WERI-Rb-1 (cell line): ENCODE results near the gene SFI1.
A peak's percentile ranks its signal among the peaks of the same experiment; 100 is the strongest.

Experiments
- DNase-seq: peaks from one replicate; pipeline ENCODE4 v3.0.0-alpha.2; 2020
- H3K27ac ChIP-seq: fragments of 250-450 bp; sonication (Bioruptor Pico); 2 replicates; pipeline ENCODE4 v1.5.1; 2020; ENCODE audit warnings: mild to moderate bottlenecking, moderate library complexity
- H3K27me3 ChIP-seq: fragments of 250-450 bp; sonication (Bioruptor Pico); 2 replicates; pipeline ENCODE4 v1.5.1; 2021; ENCODE audit warnings: mild to moderate bottlenecking, low read depth, moderate library complexity; ENCODE audit not compliant: insufficient read depth, severe bottlenecking
- H3K36me3 ChIP-seq: fragments of 250-450 bp; sonication (Bioruptor Pico); 2 replicates; pipeline ENCODE4 v1.5.1; 2020; ENCODE audit warnings: mild to moderate bottlenecking, moderate library complexity
- H3K4me3 ChIP-seq: 2 replicates; pipeline ENCODE4 v1.5.1; 2011; ENCODE audit warnings: low read depth, mild to moderate bottlenecking, control low read depth, low read length
- H3K9me3 ChIP-seq: fragments of 250-450 bp; sonication (Bioruptor Pico); 2 replicates; pipeline ENCODE4 v1.5.1; 2021; ENCODE audit warnings: mild to moderate bottlenecking, moderate library complexity; ENCODE audit not compliant: severe bottlenecking
- TF ChIP-seq, protein P1 (sequence below): IDR thresholded peaks from 2 replicates; pipeline ENCODE4 v1.5.1; 2011; ENCODE audit warnings: low read depth, mild to moderate bottlenecking, control low read depth, inconsistent platforms, low read length

The SFI1 gene

DNA sequence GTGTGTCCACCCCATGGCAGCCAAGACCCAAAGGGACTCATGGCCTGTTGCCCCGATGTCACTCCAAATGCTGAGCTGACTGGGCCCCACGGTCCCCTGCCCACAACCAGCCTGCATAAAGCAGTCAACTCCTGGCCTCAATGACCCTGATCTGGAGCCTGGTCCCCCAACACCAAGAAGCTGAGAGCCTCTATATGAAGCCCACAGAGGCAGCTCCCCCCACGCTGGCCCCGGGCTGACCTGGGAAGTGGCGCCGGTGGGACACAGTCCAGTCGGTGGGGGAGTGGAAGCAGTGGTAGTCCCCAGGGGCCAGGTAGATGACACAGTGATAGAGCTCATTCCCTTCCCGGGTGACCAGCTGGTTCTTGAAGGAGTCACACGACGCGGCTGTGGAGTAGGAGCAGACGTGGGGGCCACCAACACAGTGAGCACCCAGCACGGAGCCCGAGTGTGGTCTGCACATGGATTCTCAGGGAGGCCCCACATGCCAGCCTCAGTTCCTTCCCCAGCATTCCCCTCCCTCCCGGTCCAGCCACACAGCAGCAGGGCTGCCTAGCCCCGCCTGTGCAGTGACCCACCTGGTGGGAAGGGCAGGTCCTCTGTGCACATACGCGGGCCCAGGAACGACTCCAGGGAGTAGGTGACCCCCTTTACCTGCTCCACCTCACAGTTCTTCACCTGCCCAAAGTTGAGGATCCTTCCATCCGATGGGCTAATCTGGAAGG is 124.6 kb downstream of the SFI1 start:
- H3K27me3 ChIP-seq = no peaks in the 10 kb centered on the region
- H3K27ac ChIP-seq = no peak overlapping the region
- peaks cover 61% of the 10 kb centered on the region for H3K36me3 ChIP-seq
- no peak for DNase-seq
- H3K4me3 ChIP-seq = no peak overlapping the region
- no peaks in the 10 kb centered on the region for H3K9me3 ChIP-seq
- TF ChIP-seq, protein P1, sequence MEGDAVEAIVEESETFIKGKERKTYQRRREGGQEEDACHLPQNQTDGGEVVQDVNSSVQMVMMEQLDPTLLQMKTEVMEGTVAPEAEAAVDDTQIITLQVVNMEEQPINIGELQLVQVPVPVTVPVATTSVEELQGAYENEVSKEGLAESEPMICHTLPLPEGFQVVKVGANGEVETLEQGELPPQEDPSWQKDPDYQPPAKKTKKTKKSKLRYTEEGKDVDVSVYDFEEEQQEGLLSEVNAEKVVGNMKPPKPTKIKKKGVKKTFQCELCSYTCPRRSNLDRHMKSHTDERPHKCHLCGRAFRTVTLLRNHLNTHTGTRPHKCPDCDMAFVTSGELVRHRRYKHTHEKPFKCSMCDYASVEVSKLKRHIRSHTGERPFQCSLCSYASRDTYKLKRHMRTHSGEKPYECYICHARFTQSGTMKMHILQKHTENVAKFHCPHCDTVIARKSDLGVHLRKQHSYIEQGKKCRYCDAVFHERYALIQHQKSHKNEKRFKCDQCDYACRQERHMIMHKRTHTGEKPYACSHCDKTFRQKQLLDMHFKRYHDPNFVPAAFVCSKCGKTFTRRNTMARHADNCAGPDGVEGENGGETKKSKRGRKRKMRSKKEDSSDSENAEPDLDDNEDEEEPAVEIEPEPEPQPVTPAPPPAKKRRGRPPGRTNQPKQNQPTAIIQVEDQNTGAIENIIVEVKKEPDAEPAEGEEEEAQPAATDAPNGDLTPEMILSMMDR = no peak

DNA sequence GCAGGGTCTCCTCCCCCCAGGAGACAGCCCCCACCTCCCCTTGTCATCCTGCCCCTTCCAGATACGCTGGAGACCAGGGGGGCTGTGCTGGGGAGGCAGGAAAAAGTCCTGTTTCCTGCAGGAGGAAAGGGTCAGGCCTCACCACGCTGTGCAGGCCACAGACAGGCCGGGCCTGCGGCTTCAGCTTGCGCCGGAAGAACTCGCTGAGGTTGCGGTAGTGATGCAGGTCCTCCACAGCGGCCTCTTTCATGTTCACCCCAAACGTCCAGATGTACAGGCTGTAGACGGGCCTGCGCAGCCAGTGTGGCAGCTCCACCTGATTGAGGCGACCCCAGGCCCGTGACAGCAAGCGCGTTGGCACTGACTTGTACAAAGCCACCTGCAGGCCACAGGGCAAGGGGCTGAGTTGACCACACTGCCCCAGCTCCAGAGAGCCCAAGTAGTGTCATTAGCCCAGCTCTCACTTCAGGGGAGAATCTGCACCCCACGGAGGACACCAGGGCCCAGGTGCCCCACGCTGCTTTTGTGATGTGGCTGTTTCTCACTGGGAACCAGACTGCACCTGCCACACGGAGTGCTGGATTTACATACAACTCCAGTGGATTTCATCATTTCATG is 125.3 kb downstream of the SFI1 start:
- Histone ChIP-seq H3K36me3 (peaks cover 57% of the 10 kb centered on the region), H3K27me3 (no peaks in the 10 kb centered on the region), H3K4me3 (no peak overlapping the region), H3K9me3 (no peaks in the 10 kb centered on the region), H3K27ac (no peak overlapping the region)
- TF ChIP-seq, protein P1 = no peak
- DNase-seq = no peak

DNA sequence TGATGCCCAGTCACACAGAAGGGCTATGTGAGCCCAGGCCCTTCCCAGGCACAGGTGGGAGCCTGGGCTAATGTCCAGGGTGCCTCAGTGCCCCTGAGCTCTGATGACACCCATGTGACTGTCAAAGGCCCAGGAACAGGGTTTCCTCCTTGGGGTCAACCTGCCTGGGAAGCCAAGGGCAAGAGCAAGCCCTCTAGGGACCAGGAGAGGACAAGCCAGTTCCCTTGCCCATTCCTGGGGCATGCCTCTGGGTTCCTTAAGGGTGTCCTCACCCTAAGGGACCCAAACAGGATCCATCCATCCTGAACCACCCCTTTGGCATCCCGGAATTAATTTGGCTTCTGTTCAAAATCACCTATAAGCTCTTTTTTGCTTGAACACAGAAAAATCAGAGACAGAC is 126.6 kb downstream of the SFI1 start:
- Histone ChIP-seq H3K27ac (peak overlapping the region; percentile 54; the same call in 1 of the 2 replicates), H3K4me3 (no peak overlapping the region), H3K36me3 (peaks cover 45% of the 10 kb centered on the region), H3K27me3 (no peaks in the 10 kb centered on the region), H3K9me3 (no peaks in the 10 kb centered on the region)
- TF ChIP-seq, protein P1 = no peak
- DNase-seq = no peak

DNA sequence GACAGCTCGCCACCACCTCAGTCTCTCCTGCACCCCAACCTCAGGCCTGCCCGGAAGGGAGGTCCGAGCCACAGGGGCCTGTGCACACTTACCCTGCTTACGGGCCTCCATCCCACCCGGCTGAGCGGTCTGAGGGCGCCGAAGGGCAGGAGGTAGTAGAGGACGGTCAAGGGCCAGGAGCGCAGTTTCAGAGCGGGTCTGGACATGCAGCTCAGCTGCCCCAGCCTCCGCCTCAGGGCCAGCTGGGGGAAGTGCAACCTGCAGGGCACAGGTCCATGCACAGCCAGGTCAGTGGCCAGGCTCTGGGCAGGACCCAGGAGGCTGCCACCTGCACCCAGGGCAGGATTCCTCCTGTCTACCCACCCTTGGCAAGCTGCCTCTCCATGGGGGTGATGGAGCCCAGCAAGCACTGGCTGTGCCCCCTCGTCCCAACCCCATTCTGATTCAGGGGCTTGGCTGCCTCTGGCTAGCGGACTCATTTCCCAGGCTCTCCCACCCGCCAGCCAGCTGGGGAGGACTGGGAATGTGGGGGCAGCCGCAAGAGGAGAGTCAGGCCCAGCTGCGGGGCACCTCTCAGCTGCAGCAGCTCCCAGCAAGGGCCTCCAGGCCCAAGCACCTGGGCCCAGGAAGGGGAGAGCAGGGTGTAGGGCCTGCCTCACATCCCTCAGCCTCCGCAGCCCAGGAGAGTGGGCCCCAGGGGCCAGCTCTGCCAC is 127.4 kb downstream of the SFI1 start:
- peaks cover 37% of the 10 kb centered on the region for H3K36me3 ChIP-seq
- peak overlapping the region; percentile 54 for H3K27ac ChIP-seq

DNA sequence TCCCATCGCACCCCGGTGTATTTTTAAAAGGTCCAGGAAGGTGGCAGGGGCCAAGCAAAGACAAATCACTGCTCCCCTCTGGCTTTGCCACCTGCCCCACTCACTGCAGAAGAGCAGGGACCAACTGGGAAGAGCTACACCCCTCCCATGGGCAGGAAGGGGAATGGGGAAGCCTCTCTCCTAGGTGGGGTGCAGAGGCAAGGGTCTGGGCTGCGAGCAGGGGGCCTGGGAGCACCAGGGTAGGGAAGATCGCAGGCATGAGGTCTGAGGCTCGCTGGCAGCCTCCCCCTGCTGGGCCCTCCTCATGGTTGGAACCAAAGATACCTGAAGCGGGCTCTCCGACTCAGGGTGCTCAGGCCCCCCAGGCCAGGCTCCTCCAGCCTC is 128.9 kb downstream of the SFI1 start:
- Histone ChIP-seq H3K4me3 (no peak overlapping the region), H3K36me3 (peaks cover 22% of the 10 kb centered on the region), H3K9me3 (no peaks in the 10 kb centered on the region), H3K27ac (peak overlapping the region; percentile 46), H3K27me3 (no peaks in the 10 kb centered on the region)
- no peak for DNase-seq
- TF ChIP-seq, protein P1 = no peak

More for the DNA sequence above, 127.4 kb downstream of the SFI1 start:
- no peak overlapping the region for H3K4me3 ChIP-seq
- H3K27me3 ChIP-seq = no peaks in the 10 kb centered on the region
- H3K9me3 ChIP-seq = no peaks in the 10 kb centered on the region
- DNase-seq = no peak
- TF ChIP-seq, protein P1 = no peak
